Thymus (tissue), 14 donors: Measurements from ENCODE around the gene TPM2. TPM values are rescaled to one million over a fixed set of nuclear protein-coding genes. Genes with fewer than 3 reads are reported as not detected.

Experiments
- DNase-seq, 9 donors: peaks; one replicate each; pipeline ENCODE4 v3.0.0-alpha.2; 2013; ENCODE audit warnings: low spot score in 9 of 9, low read depth in 6 of 9, missing footprints in 1 of 9
- H3K27ac ChIP-seq, 2 donors: one replicate each; pipeline ENCODE4 v1.5.1; 2013; ENCODE audit warnings: control low read depth in 1 of 2, low read depth in 1 of 2, low read length in 1 of 2, mild to moderate bottlenecking in 1 of 2, moderate library complexity in 1 of 2
- H3K27me3 ChIP-seq, 2 donors: one replicate each; pipeline ENCODE4 v1.5.1; 2013; ENCODE audit warnings: low read length in 1 of 2; ENCODE audit not compliant: control insufficient read depth in 2 of 2, insufficient read depth in 1 of 2
- H3K36me3 ChIP-seq, 2 donors: one replicate each; pipeline ENCODE4 v1.5.1; 2013; ENCODE audit warnings: low read length in 1 of 2, mild to moderate bottlenecking in 1 of 2, moderate library complexity in 1 of 2; ENCODE audit not compliant: control insufficient read depth in 2 of 2, insufficient read depth in 2 of 2
- H3K4me1 ChIP-seq, 2 donors: one replicate each; pipeline ENCODE4 v1.5.1; 2013; ENCODE audit warnings: low read length in 2 of 2; ENCODE audit not compliant: control insufficient read depth in 2 of 2, insufficient read depth in 2 of 2
- H3K4me3 ChIP-seq, 2 donors: one replicate each; pipeline ENCODE4 v1.5.1; 2013; ENCODE audit warnings: low read length in 2 of 2, control low read depth in 1 of 2, mild to moderate bottlenecking in 1 of 2
- H3K9me3 ChIP-seq, 2 donors: one replicate each; pipeline ENCODE4 v1.5.1; 2013; ENCODE audit warnings: low read length in 1 of 2, mild to moderate bottlenecking in 1 of 2; ENCODE audit not compliant: control insufficient read depth in 2 of 2, insufficient read depth in 1 of 2
- WGBS: extraction: QIAGEN DNeasy Blood & Tissue Kit; methylation state at CpG from one replicate; pipeline ENCODE4 v1.1.7; 2013; 5-methylcytosine and 5-hydroxymethylcytosine counted together
- long read RNA-seq, 10 donors: transcript quantifications; one replicate each; lab custom pipeline, GENCODE V29; 2026
- polyA plus RNA-seq: library from polyadenylated mRNA; stranded (reverse); fragments of 200-250 nt; gene quantifications from one replicate; pipeline ENCODE4 v1.2.3, GENCODE V29; 2013
- total RNA-seq: library from RNA; stranded (reverse); fragments of 120-200 nt; gene quantifications from one replicate; pipeline ENCODE4 v1.2.4, GENCODE V29; 2013
- donor health status: healthy.

Gene TPM2
- total RNA-seq (28.6 TPM), polyA plus RNA-seq (475 TPM)
- long read RNA-seq, donor 1: 0 reads
- long read RNA-seq, donor 2: 0 reads
- long read RNA-seq, donor 3, transcript TPM2-203 (9 exons, 1,183 nt): major isoform, 11 of 20 reads
- long read RNA-seq, donor 3, partial matches to known transcripts: 7 of 20 reads
- long read RNA-seq, donor 3, other reads (novel, unspliced or antisense): 0 of 20 reads
- long read RNA-seq, donor 4: 0 reads
- long read RNA-seq, donor 5, transcript TPM2-203 (9 exons, 1,183 nt): major isoform, 14 of 42 reads
- long read RNA-seq, donor 5, partial matches to known transcripts: 20 of 42 reads
- long read RNA-seq, donor 5, other reads (novel, unspliced or antisense): 0 of 42 reads
- long read RNA-seq, donor 6, partial matches to known transcripts: 0 of 6 reads
- long read RNA-seq, donor 6, other reads (novel, unspliced or antisense): 0 of 6 reads
- long read RNA-seq, donor 7, transcript TPM2-211 (9 exons, 1,392 nt): major isoform, 9 of 19 reads
- long read RNA-seq, donor 7, partial matches to known transcripts: 7 of 19 reads
- long read RNA-seq, donor 7, other reads (novel, unspliced or antisense): 0 of 19 reads
- long read RNA-seq, donor 8, partial matches to known transcripts: 0 of 6 reads
- long read RNA-seq, donor 8, other reads (novel, unspliced or antisense): 0 of 6 reads
- long read RNA-seq, donor 9, partial matches to known transcripts: 0 of 6 reads
- long read RNA-seq, donor 9, other reads (novel, unspliced or antisense): 0 of 6 reads
- long read RNA-seq, donor 10, partial matches to known transcripts: 0 of 4 reads
- long read RNA-seq, donor 10, other reads (novel, unspliced or antisense): 0 of 4 reads

GRCh38 chr9:35689542-35690293 is at the start of gene TPM2:
Gene TPM2 (minus strand): TSS chr9:35689925. CDS start chr9:35689817, 108 bp downstream.
- Histone ChIP-seq H3K4me3 (peak within 1 kb of the TSS; percentile 77 to 79), H3K9me3 (no peaks in the 10 kb centered on the region), H3K36me3 (peaks cover 0 to 2% of the 10 kb centered on the region in 2 donors), H3K27me3 (peaks cover 0 to 29% of the 10 kb centered on the region in 2 donors), H3K4me1 (peaks cover 2 to 52% of the 10 kb centered on the region in 2 donors), H3K27ac (peak within 1 kb of the TSS; percentile 58 to 82)
- 53% methylated on average over 61 of the region's 61 CpGs for WGBS
- DNase-seq: peak in 1 of 9 donors; percentile 4

DNA sequence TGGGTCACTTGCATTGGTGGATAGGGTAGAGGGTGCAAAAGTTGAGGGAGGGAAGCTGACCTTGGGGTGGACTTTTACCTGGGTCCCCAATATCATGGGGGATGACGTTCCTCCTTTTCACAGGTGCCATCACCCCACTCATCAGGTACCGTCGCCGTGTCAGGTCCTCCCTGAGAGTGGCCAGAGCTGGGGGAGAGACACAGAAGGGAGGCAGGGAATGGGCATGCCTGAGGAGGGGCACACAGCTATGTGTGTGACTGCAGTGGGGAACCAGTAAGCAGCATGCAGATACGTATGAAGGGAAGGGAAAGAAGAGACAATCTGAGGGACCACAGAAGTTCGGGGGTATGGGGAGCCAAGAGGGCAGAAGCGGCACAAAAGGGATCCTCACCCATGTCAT is 49.2 kb upstream of the TPM2 start:
- WGBS: 98% methylated on average over 7 of the region's 7 CpGs
- no peak overlapping the region for H3K4me3 ChIP-seq
- H3K4me1 ChIP-seq: peaks cover 6 to 13% of the 10 kb centered on the region in 2 donors
- H3K9me3 ChIP-seq: no peaks in the 10 kb centered on the region
- H3K27me3 ChIP-seq: no peaks in the 10 kb centered on the region
- H3K27ac ChIP-seq: no peak overlapping the region
- H3K36me3 ChIP-seq: peaks cover 72 to 82% of the 10 kb centered on the region in 2 donors
- no peak for DNase-seq

- Histone ChIP-seq H3K36me3 (peaks cover 65 to 74% of the 10 kb centered on the region in 2 donors), H3K4me3 (no peak overlapping the region), H3K27ac (no peak overlapping the region), H3K27me3 (no peaks in the 10 kb centered on the region), H3K4me1 (peaks cover 11 to 17% of the 10 kb centered on the region in 2 donors), H3K9me3 (no peaks in the 10 kb centered on the region)
- no peak for DNase-seq
- 97% methylated on average over 4 of the region's 4 CpGs for WGBS
Measured at GRCh38 chr9:35738186-35738585, 48.5 kb upstream of the TPM2 start.

DNA sequence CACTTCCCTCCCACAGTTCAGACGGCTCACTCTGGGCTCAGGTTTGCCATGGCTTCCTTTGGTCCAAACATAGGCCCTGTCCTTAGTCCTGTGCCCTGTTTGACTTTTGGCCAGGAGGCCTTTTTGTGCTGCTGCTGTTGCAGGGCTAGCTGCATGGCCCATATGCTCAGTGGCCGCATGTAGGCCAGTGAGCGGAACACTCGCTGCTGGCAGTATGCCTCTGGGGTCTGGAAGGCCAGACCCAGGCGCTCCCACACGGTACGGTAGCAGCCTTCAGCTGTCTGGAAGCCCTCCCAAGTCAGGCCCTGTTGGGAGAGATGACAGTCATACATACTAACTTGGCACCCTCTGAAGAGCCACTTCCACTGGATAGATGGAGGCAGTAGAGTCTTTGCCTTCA is 47.4 kb upstream of the TPM2 start:
- peaks cover 62 to 69% of the 10 kb centered on the region in 2 donors for H3K36me3 ChIP-seq
- DNase-seq: no peak
- H3K27me3 ChIP-seq: no peaks in the 10 kb centered on the region
- peaks cover 15 to 22% of the 10 kb centered on the region in 2 donors for H3K4me1 ChIP-seq
- H3K4me3 ChIP-seq: no peak overlapping the region
- H3K27ac ChIP-seq: no peak overlapping the region
- no peaks in the 10 kb centered on the region for H3K9me3 ChIP-seq
- WGBS: 96% methylated on average over 7 of the region's 7 CpGs

- H3K4me1 ChIP-seq: peaks cover 13 to 16% of the 10 kb centered on the region in 2 donors
- H3K27ac ChIP-seq: no peak overlapping the region
- WGBS: 81% methylated on average over 5 of the region's 5 CpGs
Measured at GRCh38 chr9:35736201-35736633, 46.5 kb upstream of the TPM2 start.

DNA sequence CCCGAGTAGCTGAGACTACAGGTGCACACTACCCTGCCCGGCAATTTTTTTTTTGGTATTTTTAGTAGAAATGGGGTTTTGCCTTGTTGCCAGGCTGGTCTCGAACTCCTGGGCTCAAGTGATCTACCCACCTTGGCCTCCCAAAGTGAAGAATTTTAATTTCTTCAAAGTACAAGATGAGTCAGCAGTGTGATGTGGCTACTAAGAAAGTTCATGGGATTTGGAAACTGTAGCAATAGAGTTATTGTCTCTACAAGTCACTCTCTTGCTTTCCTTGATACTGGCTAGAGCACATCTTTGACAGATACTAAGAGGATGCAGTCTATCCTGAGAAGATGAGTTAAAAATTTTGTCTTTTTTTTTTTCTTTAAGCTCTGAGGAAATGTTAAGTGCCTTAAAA is 44.4 kb upstream of the TPM2 start:
- Histone ChIP-seq H3K27ac (no peak overlapping the region), H3K4me1 (peaks cover 32 to 37% of the 10 kb centered on the region in 2 donors), H3K27me3 (no peaks in the 10 kb centered on the region), H3K9me3 (no peaks in the 10 kb centered on the region), H3K4me3 (no peak overlapping the region), H3K36me3 (peaks cover 40 to 43% of the 10 kb centered on the region in 2 donors)
- 96% methylated on average over 3 of the region's 3 CpGs for WGBS
- DNase-seq: no peak

More at GRCh38 chr9:35736201-35736633, 46.5 kb upstream of the TPM2 start:
- Histone ChIP-seq H3K36me3 (peaks cover 60 to 62% of the 10 kb centered on the region in 2 donors), H3K9me3 (no peaks in the 10 kb centered on the region), H3K27me3 (no peaks in the 10 kb centered on the region), H3K4me3 (no peak overlapping the region)
- peak in 6 of 9 donors; percentile 62 to 85 (median 68) for DNase-seq

GRCh38 chr9:35732800-35733541 is 43.2 kb upstream of the TPM2 start:
- Histone ChIP-seq H3K4me3 (peak overlapping the region; percentile 74 to 79), H3K27ac (peak overlapping the region; percentile 83 to 93), H3K9me3 (no peaks in the 10 kb centered on the region), H3K36me3 (peaks cover 29 to 33% of the 10 kb centered on the region in 2 donors), H3K27me3 (no peaks in the 10 kb centered on the region), H3K4me1 (peaks cover 41 to 47% of the 10 kb centered on the region in 2 donors)
- WGBS: 3% methylated on average over 14 of the region's 14 CpGs
- DNase-seq: peak in 1 of 9 donors; percentile 45

DNA sequence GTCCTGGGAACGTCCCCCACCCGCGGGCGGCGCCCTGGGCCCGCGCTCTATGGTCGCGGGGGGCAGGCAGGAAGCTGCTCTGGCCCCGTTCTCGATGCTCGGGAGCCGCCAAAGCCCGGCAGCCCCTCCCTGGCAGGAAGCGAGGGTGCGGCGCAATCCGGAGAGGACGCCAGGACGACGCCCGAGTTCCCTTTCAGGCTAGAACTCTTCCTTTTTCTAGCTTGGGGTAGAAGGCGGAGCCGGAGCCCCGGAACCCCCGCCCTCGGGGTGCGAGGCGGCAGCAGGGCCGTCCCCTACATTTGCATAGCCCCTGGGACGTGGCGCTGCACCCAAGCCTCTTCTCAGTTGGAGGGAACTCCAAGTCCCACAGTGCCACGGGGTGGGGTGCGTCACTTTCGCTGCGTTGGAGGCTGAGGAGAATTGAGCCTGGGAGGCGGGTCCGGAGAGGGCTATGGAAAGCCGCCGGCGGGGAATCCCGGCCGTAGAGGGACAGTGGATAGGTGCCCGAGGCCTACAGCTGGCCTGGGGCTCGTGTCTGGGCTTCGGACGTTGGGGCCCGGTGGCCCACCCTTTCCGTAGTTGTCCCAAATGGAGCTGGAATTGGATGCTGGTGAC is 42.6 kb upstream of the TPM2 start, which contains the start of the genes CREB3 and TLN1:
Gene CREB3 (plus strand): TSS at position 482 of the 615 bp plus-strand sequence. CDS start 107 bp downstream, at position 589.
Gene TLN1 (minus strand): TSS at position 11 of the 615 bp plus-strand sequence. CDS start 6,501 bp downstream, outside the sequence.
- under 1% methylated on average over 49 of the region's 49 CpGs for WGBS
- Histone ChIP-seq H3K4me1 (peaks cover 47 to 54% of the 10 kb centered on the region in 2 donors), H3K9me3 (no peaks in the 10 kb centered on the region), H3K27me3 (no peaks in the 10 kb centered on the region), H3K36me3 (peaks cover 22 to 32% of the 10 kb centered on the region in 2 donors), H3K4me3 (peak within 1 kb of the TSS; percentile 74 to 79), H3K27ac (peak within 1 kb of the TSS; percentile 83 to 93)
- peak; percentile 83 to 98 (median 95) for DNase-seq
